NCI-H146 treated with DMSO at 0.1 percent for 48 hours (cell line): ENCODE data around the gene CHRNG.
"Not testable (repeated sequence)": the region's sequence is repeated elsewhere in the genome, so short reads cannot be mapped to it uniquely, and the experiment has no call there.

ENCODE experiments used
- DNase-seq: peaks from one replicate; lab custom pipeline; 2025; ENCODE audit not compliant: unreplicated experiment; lab: John Stamatoyannopoulos, UW

CHRNG gene

DNA sequence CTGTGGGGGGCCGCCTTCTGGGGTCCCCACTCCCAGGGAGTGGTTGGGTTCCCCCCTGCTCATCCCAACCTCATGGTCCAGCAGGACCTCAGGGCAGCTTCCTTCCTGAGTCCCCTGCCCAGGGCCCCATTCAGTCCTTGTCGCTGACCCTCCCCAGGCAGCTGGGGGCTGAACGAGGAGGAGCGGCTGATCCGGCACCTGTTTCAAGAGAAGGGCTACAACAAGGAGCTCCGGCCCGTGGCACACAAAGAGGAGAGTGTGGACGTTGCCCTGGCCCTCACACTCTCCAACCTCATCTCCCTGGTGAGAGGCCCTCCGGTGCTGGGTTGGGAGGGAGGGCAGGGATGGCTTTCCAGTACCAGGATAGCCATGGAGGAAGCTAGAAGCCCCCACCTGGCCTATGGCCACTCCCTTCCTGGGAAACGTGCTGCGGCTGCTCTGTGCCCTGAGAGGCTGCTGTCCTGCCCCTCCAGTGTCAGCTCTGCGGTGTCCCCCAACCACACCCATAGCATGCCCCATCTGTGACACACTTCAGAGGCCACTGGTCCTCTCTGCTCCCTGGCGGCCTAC, 13.0 kb upstream of the CHRNG start:
- no peak for DNase-seq

DNA sequence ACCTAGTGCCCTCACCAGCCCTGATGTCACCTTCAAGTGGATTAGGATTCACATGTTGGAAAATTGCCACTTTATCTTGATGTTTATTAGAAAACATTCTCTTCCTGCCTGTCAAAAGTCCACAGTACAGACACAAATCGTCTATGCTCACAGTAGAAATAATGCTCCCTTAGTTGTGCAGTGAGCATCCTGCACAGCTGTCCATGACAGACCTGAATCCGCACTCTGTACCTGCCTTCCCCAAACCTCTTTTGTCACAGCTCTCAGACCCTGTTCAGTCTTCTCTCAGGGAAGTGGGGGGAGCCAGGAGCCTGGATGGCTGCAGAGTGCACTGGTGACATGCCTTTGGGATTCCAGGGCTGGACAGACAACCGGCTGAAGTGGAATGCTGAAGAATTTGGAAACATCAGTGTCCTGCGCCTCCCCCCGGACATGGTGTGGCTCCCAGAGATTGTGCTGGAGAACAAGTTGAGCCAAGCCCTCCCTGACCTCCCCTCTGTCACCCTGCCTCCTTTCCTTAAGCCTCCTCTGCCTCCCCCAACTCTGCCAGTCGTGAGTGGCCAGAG, 11.5 kb upstream of the CHRNG start:
- DNase-seq: no peak

DNA sequence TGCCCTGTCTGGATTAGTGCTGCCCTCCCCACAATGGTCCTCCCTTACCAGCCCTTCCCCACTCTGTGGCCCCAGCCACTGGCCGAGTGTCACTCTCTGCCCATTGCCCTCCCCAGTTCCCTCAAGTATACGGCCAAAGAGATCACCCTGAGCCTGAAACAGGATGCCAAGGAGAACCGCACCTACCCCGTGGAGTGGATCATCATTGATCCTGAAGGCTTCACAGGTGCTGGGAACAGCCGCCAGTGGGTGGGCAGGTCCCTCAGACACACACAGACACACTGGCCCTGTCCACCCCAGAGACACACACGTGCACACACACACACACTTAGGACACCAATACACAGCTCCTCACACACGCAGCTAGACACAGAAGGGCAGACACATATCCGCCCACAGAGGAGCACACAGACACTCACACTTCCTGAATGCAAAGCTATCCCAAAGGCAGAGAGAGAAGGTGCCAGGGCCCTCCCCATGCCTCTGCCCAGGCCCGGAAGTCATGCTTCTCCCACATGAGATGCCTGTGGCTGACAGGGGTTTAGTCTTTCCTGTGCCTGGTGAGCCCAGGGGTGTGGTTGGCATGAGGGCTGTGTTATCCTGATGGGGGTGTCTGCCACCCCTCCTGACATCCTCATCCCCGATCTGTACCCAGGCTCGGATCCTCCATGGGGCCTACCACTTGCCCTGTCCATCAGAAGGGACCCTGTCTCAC, 10.6 kb upstream of the CHRNG start:
- no peak for DNase-seq

DNA sequence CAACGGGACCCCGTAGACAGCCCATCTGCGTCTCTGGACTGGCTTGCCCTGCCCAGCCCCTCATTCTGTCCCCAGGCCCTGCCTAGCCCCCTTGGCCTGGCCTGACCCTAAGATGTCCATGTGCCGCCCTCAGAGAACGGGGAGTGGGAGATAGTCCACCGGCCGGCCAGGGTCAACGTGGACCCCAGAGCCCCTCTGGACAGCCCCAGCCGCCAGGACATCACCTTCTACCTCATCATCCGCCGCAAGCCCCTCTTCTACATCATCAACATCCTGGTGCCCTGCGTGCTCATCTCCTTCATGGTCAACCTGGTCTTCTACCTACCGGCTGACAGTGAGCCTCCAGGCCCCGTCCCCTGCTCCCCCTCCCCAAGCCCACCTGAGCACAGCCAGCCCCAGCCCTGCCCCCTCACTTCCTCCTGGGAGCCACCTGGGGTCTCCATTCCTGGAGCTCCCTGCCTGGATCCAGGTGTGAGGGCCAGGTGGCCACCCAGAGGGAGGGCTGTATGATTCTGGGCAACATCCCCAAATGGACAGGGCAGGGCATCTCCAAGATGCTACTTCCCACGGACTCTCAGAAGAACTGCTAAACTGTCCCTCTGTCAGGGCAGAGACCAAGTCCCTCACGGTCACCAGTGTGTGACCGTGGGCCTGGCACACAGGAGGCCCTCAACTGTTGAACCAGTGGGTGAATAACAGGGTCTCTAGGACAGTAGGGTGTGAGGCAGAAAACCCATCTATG, 9.5 kb upstream of the CHRNG start:
- DNase-seq: no peak

DNA sequence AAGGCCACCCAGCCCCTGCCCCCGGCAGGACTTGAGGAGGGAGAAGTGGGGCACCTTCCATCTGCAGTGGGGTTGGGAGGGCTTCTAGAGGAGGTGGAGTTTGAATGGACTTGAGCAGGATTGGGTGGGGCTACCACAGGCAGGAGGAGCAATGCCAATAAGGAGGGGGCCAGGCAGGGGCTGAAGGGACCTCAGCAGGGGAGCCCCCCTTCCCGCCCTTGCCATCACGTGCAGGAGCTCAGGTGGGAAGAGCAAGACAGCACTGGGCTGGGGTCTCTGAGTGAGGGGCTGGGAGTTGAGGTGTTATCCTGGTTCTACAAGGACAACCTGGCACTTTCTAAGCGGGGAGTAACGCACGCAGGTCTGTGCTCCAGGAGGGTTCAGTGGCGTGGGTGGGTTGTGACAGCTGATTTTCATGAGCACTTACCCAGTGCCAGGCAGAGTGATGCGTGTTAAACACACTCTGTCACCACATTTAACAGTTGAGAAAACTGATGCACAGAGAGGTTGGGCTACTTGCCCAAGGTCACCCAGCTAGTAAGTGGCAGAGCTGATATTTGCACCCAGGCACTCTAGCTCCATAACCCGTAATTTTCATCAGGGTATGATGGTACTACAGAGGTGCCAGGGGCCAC, 8.7 kb upstream of the CHRNG start:
- no peak for DNase-seq

DNA sequence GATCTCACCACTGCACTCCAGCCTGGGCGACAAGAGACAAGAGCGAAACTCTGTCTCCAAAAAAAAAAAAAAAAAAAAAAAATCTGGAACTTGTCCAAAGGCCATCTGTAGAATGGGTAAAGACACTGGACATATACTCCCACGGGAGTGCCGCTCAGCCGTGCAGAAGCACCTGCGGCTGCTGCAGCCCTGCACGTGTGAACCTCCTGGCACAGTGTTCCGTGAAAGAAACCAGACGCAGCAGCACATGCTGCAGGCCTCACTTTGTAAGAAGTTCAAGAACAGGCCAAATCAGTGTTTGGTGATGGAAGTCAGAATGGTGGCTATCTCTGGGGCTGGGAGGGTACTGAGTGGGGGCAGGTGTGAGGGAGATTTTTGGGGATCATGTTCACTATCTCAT, 7.1 kb upstream of the CHRNG start:
- no peak for DNase-seq

DNA sequence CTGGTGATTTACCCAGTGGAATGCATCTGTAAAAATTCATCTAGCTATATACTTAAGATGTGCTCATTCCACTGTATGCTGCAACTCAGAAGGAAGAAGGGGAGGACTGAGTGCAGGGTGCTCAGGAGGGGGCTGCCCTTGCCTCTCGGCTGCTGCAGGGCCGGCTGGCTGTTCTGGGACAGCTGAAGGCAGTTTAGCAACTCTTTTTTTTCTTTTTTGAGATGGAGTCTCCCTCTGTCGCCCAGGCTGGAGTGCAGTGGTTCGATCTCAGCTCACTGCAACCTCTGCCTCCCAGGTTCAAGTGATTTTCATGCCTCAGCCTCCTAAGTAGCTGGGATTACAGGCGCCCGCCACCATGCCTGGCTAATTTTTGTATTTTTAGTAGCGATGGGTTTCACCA, 6.7 kb upstream of the CHRNG start:
- not testable (repeated sequence) for DNase-seq

DNA sequence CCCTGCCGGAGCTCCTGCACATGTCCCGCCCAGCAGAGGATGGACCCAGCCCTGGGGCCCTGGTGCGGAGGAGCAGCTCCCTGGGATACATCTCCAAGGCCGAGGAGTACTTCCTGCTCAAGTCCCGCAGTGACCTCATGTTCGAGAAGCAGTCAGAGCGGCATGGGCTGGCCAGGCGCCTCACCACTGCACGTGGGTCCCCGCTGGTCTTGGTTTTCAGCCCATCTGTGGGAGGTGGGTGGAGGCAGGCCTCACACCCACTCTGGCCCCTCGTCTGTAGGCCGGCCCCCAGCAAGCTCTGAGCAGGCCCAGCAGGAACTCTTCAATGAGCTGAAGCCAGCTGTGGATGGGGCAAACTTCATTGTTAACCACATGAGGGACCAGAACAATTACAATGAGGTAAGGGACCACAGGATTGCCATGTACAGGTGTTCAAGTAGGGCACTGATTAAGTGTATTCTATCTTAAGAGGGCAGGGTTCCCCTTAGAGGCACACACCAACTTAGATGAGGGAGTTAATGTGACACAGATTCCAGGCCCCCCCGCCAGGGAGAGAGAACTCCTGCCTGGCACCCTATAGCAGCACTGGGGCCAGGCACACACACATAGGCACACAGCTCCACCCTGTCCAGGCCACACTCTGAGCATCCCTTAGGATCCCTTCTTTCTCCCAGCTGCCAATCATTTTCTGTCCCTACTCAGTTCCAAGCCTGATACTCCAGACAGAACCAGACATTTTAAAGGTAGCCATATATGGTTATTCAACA, 5.4 kb upstream of the CHRNG start:
- no peak for DNase-seq

DNA sequence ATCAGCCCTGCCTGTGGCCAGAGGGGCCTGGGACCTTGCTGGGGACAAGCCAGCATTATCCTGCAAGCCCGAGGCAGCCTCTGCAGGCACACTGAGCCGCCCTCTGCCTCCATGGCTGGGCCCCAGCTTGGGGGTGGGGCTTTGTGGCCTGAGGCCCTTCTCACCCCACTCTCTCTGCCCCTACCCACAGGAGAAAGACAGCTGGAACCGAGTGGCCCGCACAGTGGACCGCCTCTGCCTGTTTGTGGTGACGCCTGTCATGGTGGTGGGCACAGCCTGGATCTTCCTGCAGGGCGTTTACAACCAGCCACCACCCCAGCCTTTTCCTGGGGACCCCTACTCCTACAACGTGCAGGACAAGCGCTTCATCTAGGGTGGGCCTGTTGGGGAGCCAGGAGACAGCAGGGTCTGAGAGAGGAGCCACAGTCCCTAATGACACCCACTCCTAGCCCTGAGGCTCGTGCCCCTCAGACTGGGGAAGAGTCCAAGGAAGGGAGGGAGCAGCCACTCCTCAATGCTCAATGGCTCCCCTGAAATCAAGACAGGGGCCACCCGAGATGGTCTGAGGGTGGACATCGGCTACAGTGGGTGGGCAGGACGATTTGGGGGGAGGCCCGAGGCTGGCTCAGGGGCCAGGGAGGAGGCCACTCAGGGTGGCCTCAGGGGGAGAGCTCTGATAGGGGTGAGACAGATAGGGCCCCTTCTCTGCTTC, 4.4 kb upstream of the CHRNG start:
- DNase-seq: no peak

DNA sequence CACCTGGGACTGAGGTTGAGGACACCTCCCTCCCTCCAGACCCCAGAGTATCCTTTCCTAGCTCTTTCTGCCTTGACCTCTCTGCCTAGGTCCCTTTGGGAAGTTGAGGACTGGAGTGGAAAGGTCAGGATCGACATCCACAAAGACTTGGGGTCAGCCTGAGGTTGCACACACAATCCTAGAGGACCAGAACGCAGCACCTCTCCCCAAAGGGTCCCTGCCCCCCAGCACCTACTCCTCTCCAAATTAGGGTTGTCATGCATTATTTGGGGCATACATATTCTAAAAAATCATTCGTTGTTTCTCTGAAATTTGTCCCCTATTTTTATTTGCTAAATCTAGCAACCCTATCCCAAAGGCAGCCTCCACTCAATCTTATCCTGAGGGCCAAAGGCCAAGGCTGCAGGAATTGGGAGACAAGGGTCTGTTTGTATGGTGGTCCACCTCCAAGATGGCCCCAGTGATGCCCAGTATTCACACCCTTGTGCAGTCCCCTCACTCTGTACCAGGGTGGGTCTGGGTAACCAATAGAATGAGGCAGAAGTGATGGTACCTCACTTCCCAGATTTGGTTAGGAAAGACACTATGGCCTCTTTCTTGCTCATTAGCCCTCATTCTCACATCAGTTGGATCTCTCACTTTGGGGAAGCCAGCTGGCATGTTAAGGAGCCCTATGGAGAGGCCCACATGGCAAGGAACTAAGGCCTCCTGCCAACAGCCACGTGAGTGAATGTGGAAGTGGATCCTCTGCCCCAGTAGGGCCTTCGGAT, 3.5 kb upstream of the CHRNG start:
- no peak for DNase-seq

DNA sequence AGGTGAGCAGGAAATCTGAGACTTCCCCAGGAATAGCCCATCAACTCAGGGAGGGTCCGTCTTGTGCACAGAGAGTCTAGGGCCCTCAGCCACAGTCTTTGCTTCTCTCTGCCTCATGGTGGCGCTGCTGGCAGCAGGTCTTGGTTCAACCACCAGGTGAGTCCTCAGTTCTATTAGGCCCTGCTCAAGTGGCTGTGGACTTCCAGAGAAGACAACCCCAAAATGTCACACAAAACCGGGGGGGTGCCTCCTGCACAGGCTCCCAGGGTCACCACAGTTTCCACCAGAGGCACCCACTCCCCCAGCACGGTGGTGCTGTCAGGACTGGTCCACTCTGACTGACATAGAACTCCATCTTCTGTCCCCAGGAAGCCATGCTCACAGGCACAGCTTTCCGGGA, 2.4 kb upstream of the CHRNG start:
- no peak for DNase-seq

DNA sequence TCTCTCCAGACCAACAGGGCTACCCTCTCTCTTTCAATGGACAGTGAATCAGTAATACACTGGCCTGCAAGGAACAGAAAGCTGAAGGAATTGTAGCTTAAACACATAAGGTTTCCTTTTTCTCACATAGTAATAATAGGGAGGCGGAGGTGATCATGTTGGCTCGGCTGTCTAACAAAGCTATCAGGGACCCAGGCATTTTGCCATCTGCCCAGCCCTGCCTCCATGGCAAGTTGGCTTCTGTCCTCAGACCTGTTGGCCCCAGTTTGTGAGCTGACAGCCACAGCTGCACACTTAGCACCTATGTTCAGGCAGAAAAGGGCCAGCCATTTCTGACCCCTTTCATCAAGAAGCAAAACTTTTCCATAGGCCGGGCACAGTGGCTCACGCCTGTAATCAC, 2.0 kb upstream of the CHRNG start:
- DNase-seq: no peak

DNA sequence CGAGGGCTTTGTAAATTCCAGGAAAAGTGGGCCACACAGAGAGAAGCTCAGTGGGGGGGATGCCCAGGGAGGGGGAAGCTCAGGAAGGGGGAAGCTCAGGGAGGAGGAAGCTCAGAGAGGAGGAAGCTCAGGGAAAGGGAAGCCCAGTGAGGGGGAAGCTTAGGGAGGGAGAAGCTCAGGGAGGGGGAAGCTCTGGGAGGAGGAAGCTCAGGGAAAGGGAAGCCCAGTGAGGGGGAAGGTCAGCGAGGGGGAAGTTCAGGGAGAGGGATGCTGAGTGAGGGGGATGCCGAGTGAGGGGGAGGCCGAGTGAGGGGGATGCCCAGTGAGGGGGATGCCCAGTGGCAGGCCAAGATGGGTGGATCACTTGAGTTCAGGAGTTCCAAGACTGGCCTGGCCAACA, 821 bp upstream of the CHRNG start:
- DNase-seq: no peak

DNA sequence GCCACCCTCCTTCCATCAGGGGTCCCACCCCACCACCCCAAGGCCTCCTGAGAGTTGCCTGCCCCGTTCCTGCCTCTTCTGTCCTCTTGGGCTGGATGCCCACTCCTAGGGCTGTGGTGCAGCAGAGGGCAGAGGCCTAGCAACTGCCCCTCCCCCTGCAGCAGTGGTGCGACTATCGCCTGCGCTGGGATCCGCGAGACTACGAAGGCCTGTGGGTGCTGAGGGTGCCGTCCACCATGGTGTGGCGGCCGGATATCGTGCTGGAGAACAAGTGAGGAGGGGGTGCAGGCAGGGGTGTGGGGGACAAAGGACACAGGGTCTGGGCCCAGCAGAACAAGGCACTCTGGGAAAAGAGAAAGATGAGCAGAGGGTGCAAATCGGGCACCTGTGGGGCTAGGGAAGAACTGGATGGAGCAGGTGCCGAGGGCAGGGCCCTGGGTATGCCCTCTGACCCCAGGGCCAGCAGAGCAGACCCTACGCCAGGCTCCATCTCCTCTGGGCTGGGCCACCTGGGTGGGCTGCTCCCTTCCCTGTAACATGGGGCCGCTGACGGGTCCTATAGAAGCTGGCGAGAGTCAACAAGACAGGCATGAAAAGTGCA, 1.0 kb downstream of the CHRNG start:
- no peak for DNase-seq

DNA sequence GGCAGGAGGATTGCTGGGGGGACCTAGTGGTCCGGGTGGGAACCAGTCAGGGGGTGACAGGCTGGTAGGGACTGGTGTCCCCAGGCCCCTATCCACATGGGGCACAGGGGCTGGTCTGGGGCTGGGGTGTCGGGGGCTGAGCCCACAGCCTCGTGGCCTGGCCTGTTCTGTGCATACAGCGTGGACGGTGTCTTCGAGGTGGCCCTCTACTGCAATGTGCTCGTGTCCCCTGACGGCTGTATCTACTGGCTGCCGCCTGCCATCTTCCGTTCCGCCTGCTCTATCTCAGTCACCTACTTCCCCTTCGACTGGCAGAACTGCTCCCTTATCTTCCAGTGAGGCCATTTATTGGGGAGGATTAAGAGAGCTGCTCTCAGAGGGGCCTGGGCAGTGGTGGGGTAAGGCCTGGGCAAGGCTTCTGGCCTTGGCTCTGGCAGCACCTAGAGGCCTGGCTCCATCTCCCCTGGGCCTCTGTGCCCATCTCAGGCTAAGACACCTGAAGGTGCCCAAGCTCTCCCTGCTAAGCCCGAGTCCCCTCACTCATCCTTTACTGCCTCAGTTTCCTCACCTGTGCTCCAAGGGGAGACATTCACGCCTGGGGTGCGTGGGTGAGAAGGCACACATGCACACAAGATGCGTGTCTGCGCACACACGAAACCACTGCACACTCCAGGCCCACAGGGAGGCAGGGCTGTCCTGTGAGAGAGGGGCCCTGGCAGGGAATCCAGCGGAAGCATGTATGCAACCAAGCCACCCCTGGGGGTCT, 1.9 kb downstream of the CHRNG start:
- DNase-seq: no peak

DNA sequence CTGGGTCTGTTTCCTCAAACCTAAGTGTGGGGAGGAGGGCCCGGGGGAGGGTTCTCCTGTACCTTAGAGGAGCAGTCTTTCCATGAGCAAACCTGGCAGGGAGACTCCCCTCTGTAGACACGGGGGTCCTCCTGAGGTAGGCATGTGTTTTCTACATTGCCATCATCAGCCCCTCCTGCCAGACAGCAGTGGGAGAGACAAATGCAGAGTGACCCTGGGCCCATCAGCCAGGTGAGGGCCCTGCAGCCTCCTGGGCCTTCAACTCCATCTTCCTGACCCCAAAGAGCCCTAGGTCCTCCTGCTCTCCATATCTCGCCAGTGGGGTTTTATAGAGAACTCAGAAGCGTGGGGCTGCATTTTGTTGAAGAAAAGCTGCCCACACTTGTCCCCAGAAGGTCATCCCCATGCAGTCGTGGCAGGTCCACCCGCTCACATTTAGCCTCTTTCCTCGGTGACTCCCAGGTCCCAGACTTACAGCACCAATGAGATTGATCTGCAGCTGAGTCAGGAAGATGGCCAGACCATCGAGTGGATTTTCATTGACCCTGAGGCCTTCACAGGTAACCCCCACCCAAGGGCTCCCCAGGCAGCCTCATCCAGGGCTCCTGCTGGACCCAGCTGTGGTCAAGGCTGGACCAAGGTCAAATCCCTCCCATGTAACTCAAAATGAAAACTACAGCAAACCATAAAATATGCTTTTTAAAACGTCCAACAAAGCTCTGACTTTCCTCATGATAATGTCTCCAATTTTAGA, 2.6 kb downstream of the CHRNG start:
- DNase-seq: no peak

DNA sequence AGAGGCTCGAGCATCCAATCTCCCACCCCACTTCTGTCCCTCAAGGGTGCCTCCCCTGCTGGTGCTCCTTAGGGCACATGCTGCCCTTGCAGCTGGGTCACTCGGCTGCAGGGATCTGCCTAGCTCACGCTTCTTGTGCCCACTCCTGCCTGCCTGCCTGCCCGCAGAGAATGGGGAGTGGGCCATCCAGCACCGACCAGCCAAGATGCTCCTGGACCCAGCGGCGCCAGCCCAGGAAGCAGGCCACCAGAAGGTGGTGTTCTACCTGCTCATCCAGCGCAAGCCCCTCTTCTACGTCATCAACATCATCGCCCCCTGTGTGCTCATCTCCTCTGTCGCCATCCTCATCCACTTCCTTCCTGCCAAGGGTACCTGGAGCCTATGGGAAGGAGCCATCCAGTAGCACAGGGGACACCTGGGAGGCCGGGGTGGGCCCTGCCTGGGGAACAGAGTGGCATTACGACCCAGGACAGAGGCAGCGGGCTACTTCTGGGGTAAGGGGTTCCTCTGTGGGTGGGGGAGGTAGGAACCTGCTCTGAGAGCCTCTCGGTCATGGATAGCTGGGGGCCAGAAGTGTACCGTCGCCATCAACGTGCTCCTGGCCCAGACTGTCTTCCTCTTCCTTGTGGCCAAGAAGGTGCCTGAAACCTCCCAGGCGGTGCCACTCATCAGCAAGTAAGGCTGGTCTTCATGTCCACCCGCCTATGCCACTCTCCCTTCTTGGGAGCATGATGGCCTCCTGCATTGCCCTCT, 3.4 kb downstream of the CHRNG start:
- no peak for DNase-seq
